ENCODE measurements around the gene PLEKHB1. TPM values are rescaled to one million over a fixed set of nuclear protein-coding genes. Genes with fewer than 3 reads are reported as not detected.

The PLEKHB1 gene
- total and polyA plus RNA-seq, 3 donors from 2014 or later = 54.9 to 71.5 (median 62.1) TPM

GRCh38 chr11:73651252-73651651 lies 4.9 kb downstream of the PLEKHB1 start:
- WGBS, 2 donors = 92 to 95% methylated on average over 5 of the region's 5 CpGs
- Histone ChIP-seq H3K27me3 (no peaks in the 10 kb centered on the region), H3K27ac (no peak overlapping the region), H3K4me3 (no peak overlapping the region), H3K4me1 (peaks cover 20% of the 10 kb centered on the region), H3K9me3 (no peaks in the 10 kb centered on the region), H3K36me3 (ENCODE audit: low read depth, missing control alignments) (no peaks in the 10 kb centered on the region)
- no peak for DNase-seq
- intact Hi-C loops (cut with DNase I; ENCODE audit: low total_unique reads) = loop anchor here (10.0 kb wide), 1 partner anchor 256 kb away; no protein-coding TSS in a partner anchor
- no peak for TF ChIP-seq CTCF (IDR thresholded peaks at IDR 0.05)
- no peak for TF ChIP-seq POLR2A (IDR thresholded peaks at IDR 0.05)

- intact Hi-C loops (cut with DNase I; ENCODE audit: low total_unique reads) = loop anchor here (10.0 kb wide), 1 partner anchor 257 kb away; no protein-coding TSS in a partner anchor
- Histone ChIP-seq H3K4me1 (peaks cover 17% of the 10 kb centered on the region), H3K27ac (peak overlapping the region in 1 of 2 donors; percentile 55), H3K27me3 (no peaks in the 10 kb centered on the region), H3K4me3 (no peak overlapping the region), H3K36me3 (ENCODE audit: low read depth, missing control alignments) (no peaks in the 10 kb centered on the region), H3K9me3 (no peaks in the 10 kb centered on the region)
- TF ChIP-seq CTCF (IDR thresholded peaks at IDR 0.05) (no peak), POLR2A (IDR thresholded peaks at IDR 0.05) (no peak)
- 91 to 95% methylated on average over 9 of the region's 9 CpGs for WGBS, 2 donors
- DNase-seq = no peak
These were observed 5.3 kb downstream of the PLEKHB1 start for GRCh38 chr11:73651661-73652045.

- peak; percentile 91 for DNase-seq
- intact Hi-C loops (cut with DNase I; ENCODE audit: low total_unique reads) = loop anchor here (10.0 kb wide), 1 partner anchor 257 kb away; no protein-coding TSS in a partner anchor
- H3K27ac ChIP-seq = peak overlapping the region in 1 of 2 donors; percentile 55
These were observed 5.8 kb downstream of the PLEKHB1 start for GRCh38 chr11:73652046-73652730.

GRCh38 chr11:73652856-73653559 lies 6.6 kb downstream of the PLEKHB1 start:
- no peak overlapping the region for H3K27ac ChIP-seq
- intact Hi-C loops (cut with DNase I; ENCODE audit: low total_unique reads) = loop anchor here (10.0 kb wide), 1 partner anchor 258 kb away; no protein-coding TSS in a partner anchor
- no peak for DNase-seq
- no peaks in the 10 kb centered on the region for H3K36me3 ChIP-seq (ENCODE audit: low read depth, missing control alignments)
- H3K4me1 ChIP-seq = peaks cover 8% of the 10 kb centered on the region
- no peaks in the 10 kb centered on the region for H3K27me3 ChIP-seq
- H3K9me3 ChIP-seq = no peaks in the 10 kb centered on the region
- 90 to 93% methylated on average over 5 to 6 of the region's 6 CpGs for WGBS, 2 donors
- no peak for TF ChIP-seq POLR2A (IDR thresholded peaks at IDR 0.05)
- TF ChIP-seq CTCF (IDR thresholded peaks at IDR 0.05) = no peak
- H3K4me3 ChIP-seq = no peak overlapping the region

More at GRCh38 chr11:73652046-73652730, 5.8 kb downstream of the PLEKHB1 start:
- peaks cover 14% of the 10 kb centered on the region for H3K4me1 ChIP-seq
- H3K27me3 ChIP-seq = no peaks in the 10 kb centered on the region
- H3K9me3 ChIP-seq = no peaks in the 10 kb centered on the region
- WGBS, 2 donors = 51 to 55% methylated on average over 8 of the region's 8 CpGs
- no peak overlapping the region for H3K4me3 ChIP-seq
- TF ChIP-seq CTCF (IDR thresholded peaks at IDR 0.05) = no peak
- no peak for TF ChIP-seq POLR2A (IDR thresholded peaks at IDR 0.05)
- no peaks in the 10 kb centered on the region for H3K36me3 ChIP-seq (ENCODE audit: low read depth, missing control alignments)

Data from testis (tissue), 3 donors.